Epithelial cell of prostate (primary cell): Measurements from ENCODE around the gene FRS2.
A peak's percentile ranks its signal among the peaks of the same experiment; 100 is the strongest.

Source experiments
- DNase-seq: peaks from one replicate; pipeline ENCODE4 v3.0.0-alpha.2; 2011; ENCODE audit warnings: low read depth, low spot score
- H3K27ac ChIP-seq: fragments of 450-650 bp; 2 replicates; pipeline ENCODE4 v1.5.1; 2017; ENCODE audit warnings: mild to moderate bottlenecking

The FRS2 gene

GRCh38 chr12:69497308-69498026 is 27.3 kb downstream of the FRS2 start:
- H3K27ac ChIP-seq: no peak overlapping the region
- no peak for DNase-seq

- no peak overlapping the region for H3K27ac ChIP-seq
- no peak for DNase-seq
Measured at GRCh38 chr12:69500631-69501030, 30.4 kb downstream of the FRS2 start.

GRCh38 chr12:69501154-69501895 is 31.1 kb downstream of the FRS2 start:
- no peak overlapping the region for H3K27ac ChIP-seq
- no peak for DNase-seq

- peak; percentile 6 for DNase-seq
- no peak overlapping the region for H3K27ac ChIP-seq
Measured at GRCh38 chr12:69502345-69503081, 32.3 kb downstream of the FRS2 start.

GRCh38 chr12:69508091-69508490 is 37.9 kb downstream of the FRS2 start:
- H3K27ac ChIP-seq: no peak overlapping the region
- DNase-seq: no peak

GRCh38 chr12:69508621-69509020 is 38.4 kb downstream of the FRS2 start:
- no peak for DNase-seq
- no peak overlapping the region for H3K27ac ChIP-seq

GRCh38 chr12:69509308-69509736 is 39.1 kb downstream of the FRS2 start:
- no peak overlapping the region for H3K27ac ChIP-seq
- DNase-seq: no peak

GRCh38 chr12:69509904-69510827 is 40.0 kb downstream of the FRS2 start:
- no peak for DNase-seq
- no peak overlapping the region for H3K27ac ChIP-seq

GRCh38 chr12:69511016-69511415 is 40.8 kb downstream of the FRS2 start:
- no peak for DNase-seq
- H3K27ac ChIP-seq: no peak overlapping the region

GRCh38 chr12:69511469-69512267 is 41.5 kb downstream of the FRS2 start:
- H3K27ac ChIP-seq: no peak overlapping the region
- no peak for DNase-seq

- no peak overlapping the region for H3K27ac ChIP-seq
- DNase-seq: no peak
Measured at GRCh38 chr12:69512820-69513219, 42.6 kb downstream of the FRS2 start.

- DNase-seq: no peak
- no peak overlapping the region for H3K27ac ChIP-seq
Measured at GRCh38 chr12:69513297-69513696, 43.1 kb downstream of the FRS2 start.

- DNase-seq: no peak
Measured at GRCh38 chr12:69514111-69514510, 43.9 kb downstream of the FRS2 start.

GRCh38 chr12:69514845-69515244 is 44.7 kb downstream of the FRS2 start:
- DNase-seq: no peak
- no peak overlapping the region for H3K27ac ChIP-seq

More at GRCh38 chr12:69514111-69514510, 43.9 kb downstream of the FRS2 start:
- no peak overlapping the region for H3K27ac ChIP-seq

- no peak overlapping the region for H3K27ac ChIP-seq
- no peak for DNase-seq
Measured at GRCh38 chr12:69515394-69515930, 45.3 kb downstream of the FRS2 start.

- no peak overlapping the region for H3K27ac ChIP-seq
- DNase-seq: no peak
Measured at GRCh38 chr12:69516950-69517349, 46.8 kb downstream of the FRS2 start.

- H3K27ac ChIP-seq: no peak overlapping the region
- DNase-seq: no peak
Measured at GRCh38 chr12:69517406-69517805, 47.2 kb downstream of the FRS2 start.

GRCh38 chr12:69519871-69520270 is 49.7 kb downstream of the FRS2 start:
- H3K27ac ChIP-seq: no peak overlapping the region
- DNase-seq: peak; percentile 3
